Upper lobe of right lung (tissue), 1 donor: Measurements from ENCODE around the gene FCHSD2. TPM values are rescaled to one million over a fixed set of nuclear protein-coding genes. Genes with fewer than 3 reads are reported as not detected.
A peak's percentile ranks its signal among the peaks of the same experiment; 100 is the strongest.
"Not testable (repeated sequence)": the region's sequence is repeated elsewhere in the genome, so short reads cannot be mapped to it uniquely, and the experiment has no call there.

Source experiments
- ATAC-seq: fragments of 200-7000 bp; cut with Tn5 transposase; one replicate; pipeline ENCODE4 v1.9.1; 2020; ENCODE audit warnings: mild to moderate bottlenecking, moderate library complexity
- DNase-seq: peaks from one replicate; pipeline ENCODE4 v3.0.0-alpha.2; 2020
- H3K27ac ChIP-seq: fragments of 200-600 bp; one replicate; pipeline ENCODE4 v1.8.0; 2022
- H3K27me3 ChIP-seq: fragments of 200-600 bp; one replicate; pipeline ENCODE4 v1.8.0; 2022; ENCODE audit warnings: mild to moderate bottlenecking
- H3K36me3 ChIP-seq: fragments of 200-600 bp; one replicate; pipeline ENCODE4 v1.8.0; 2022
- H3K4me1 ChIP-seq: fragments of 200-600 bp; one replicate; pipeline ENCODE4 v1.8.0; 2022
- H3K4me3 ChIP-seq: fragments of 200-600 bp; one replicate; pipeline ENCODE4 v1.8.0; 2022; ENCODE audit warnings: mild to moderate bottlenecking
- H3K9me3 ChIP-seq: fragments of 200-600 bp; one replicate; pipeline ENCODE4 v1.8.0; 2022
- intact Hi-C: fragments of 100-400 bp; cut with DNase I; formaldehyde crosslinking; loops from one replicate; pipeline ENCODE4 v1.11.0; 2022
- total RNA-seq: library from RNA; stranded (reverse); fragmentation: NEBNext Ultra II Directional; extraction: Animal tissue kit (Norgen Biotek cat#: 25700); gene quantifications from one replicate; pipeline ENCODE4 v1.2.1, GENCODE V29; 2021
- TF ChIP-seq, protein P1 (sequence below): fragments of 200-600 bp; IDR thresholded peaks from one replicate; pipeline ENCODE4 v1.8.0; 2022; ENCODE audit warnings: antibody characterized with exemption
- donor health status: DM: no; HTN: yes; CAD: no; lungs with severe emphysema.

The FCHSD2 gene
- total RNA-seq, 1 donor from 2014 or later: 71.2 TPM

DNA sequence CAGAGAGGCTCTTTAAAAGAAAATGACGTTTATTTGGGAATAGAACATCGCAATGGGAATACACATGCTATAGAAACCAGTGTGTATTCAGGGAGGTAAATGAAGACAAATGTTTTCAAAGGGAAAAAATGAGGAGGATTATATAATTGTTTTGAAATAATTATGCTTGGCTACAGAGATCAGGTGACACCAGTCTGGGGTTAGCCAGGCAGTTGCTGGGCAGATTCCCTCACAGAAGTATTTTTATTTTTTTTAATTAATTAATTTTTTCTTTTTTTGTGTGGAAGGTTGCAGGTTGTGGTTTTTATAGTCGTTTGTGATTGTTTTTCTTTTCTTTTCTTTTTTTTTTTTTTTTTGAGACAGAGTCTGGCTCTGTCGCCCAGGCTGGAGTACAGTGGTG, 342.7 kb downstream of the FCHSD2 start:
- intact Hi-C loops: no loop called here
- H3K36me3 ChIP-seq: no peaks in the 10 kb centered on the region
- no peak overlapping the region for H3K4me3 ChIP-seq
- DNase-seq (no peak), ATAC-seq (no peak)
- H3K4me1 ChIP-seq: peaks cover 3% of the 10 kb centered on the region
- H3K9me3 ChIP-seq: no peaks in the 10 kb centered on the region
- TF ChIP-seq, protein P1, sequence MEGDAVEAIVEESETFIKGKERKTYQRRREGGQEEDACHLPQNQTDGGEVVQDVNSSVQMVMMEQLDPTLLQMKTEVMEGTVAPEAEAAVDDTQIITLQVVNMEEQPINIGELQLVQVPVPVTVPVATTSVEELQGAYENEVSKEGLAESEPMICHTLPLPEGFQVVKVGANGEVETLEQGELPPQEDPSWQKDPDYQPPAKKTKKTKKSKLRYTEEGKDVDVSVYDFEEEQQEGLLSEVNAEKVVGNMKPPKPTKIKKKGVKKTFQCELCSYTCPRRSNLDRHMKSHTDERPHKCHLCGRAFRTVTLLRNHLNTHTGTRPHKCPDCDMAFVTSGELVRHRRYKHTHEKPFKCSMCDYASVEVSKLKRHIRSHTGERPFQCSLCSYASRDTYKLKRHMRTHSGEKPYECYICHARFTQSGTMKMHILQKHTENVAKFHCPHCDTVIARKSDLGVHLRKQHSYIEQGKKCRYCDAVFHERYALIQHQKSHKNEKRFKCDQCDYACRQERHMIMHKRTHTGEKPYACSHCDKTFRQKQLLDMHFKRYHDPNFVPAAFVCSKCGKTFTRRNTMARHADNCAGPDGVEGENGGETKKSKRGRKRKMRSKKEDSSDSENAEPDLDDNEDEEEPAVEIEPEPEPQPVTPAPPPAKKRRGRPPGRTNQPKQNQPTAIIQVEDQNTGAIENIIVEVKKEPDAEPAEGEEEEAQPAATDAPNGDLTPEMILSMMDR: no peak
- no peaks in the 10 kb centered on the region for H3K27me3 ChIP-seq
- H3K27ac ChIP-seq: no peak overlapping the region

DNA sequence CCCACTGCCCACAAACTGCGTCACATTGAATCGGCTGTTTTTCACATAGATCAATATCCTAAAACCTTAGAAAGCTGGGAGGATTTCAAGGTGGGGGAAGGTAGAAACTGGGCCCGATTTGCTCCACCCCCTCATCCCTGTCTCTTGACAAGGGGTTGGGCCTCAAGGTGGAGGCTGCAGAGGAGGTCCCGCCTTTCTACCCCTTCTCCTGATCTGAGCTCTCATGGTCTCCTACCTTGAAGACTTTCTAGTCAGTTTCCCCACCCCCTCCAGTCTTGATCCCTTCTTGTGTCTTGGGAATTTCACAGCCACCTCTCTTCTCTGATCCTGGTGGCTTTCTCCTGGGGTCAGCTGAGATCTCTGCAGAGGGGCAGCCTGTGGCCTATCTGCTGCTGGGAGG, 343.8 kb downstream of the FCHSD2 start:
- Histone ChIP-seq H3K4me1 (peaks cover 7% of the 10 kb centered on the region), H3K4me3 (no peak overlapping the region), H3K27me3 (no peaks in the 10 kb centered on the region), H3K36me3 (no peaks in the 10 kb centered on the region), H3K9me3 (no peaks in the 10 kb centered on the region), H3K27ac (no peak overlapping the region)
- ATAC-seq (no peak), DNase-seq (no peak)
- TF ChIP-seq, protein P1: no peak
- intact Hi-C loops: no loop called here

DNA sequence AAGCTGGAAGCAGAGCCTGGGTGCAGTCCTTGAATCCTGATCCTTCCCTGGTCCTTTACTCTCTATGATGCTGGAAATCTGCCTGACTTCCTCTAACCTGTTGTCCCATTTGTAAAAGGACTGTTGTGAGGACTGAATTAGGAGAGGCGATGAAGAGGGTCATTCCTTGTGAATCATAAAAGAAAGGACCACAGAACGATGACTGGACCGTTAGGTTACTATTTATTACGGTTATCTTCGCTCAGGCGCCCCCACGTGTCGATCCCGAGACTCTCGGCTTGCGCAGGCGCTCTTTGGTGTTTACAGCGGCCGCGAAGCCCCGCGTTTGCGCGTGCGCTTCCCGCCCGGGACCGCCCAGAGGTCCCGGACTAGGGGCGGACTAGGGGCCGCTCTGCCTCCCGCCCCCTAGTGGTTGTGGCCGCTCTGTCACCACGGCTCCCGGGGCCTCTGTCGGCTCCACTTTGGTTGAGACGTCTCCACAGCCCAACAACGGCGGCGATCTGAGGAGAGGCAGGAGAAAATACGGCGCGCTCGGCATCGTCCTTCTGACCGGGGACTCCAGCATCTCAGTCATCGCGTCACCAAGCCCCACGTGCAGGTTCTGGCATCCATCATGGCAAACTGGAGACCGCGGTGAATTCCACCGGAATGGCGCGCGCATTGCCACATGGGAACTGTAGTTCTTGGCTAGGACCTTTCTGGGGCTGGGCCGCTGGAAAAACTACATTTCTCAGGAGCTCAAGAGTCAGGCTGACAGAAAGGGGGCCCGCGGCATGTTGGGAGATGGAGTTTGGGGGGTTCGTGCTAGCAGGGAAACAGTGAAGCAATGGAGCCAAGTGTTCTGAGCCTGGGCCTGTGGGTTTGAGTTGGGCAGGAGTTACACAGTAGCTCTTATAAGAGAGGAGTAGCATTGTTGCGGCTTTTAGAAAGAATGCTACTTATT, 348.4 kb downstream of the FCHSD2 start, which contains the start of gene STARD10:
STARD10 (minus strand) TSS at position 623 of the 943 bp plus-strand sequence. CDS start 12,866 bp downstream, outside the sequence.
- DNase-seq (peak; percentile 98), ATAC-seq (peak; percentile 97)
- TF ChIP-seq, protein P1: peak; percentile 95
- no peaks in the 10 kb centered on the region for H3K27me3 ChIP-seq
- H3K4me3 ChIP-seq: peak within 1 kb of the TSS; percentile 68
- intact Hi-C loops: loop anchor here (5.0 kb wide), 1 partner anchor 66 kb away; no protein-coding TSS in a partner anchor
- peak within 1 kb of the TSS; percentile 87 for H3K27ac ChIP-seq
- no peaks in the 10 kb centered on the region for H3K36me3 ChIP-seq
- peaks cover 28% of the 10 kb centered on the region for H3K4me1 ChIP-seq
- H3K9me3 ChIP-seq: no peaks in the 10 kb centered on the region

DNA sequence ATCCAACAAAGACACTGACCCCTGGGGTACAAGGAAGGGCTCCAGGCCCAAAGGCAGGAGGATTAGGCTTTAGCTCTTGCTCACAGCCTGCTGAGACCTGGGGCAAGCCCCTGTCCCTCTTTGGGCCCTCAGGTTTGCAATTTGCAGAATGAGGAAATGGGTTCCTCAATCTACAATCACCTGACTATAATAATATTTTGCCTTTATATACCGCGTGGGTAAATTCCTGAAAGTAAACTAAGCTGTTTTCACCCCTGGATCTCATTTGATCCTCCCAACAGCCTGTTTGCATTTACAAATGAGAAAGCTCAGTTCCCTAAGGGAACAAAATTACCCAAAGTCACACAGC, 349.1 kb downstream of the FCHSD2 start:
- H3K4me1 ChIP-seq: peaks cover 33% of the 10 kb centered on the region
- H3K27ac ChIP-seq: peak overlapping the region; percentile 87
- DNase-seq (no peak), ATAC-seq (no peak)
- no peaks in the 10 kb centered on the region for H3K9me3 ChIP-seq
- H3K4me3 ChIP-seq: peak overlapping the region; percentile 68
- TF ChIP-seq, protein P1: no peak
- no peaks in the 10 kb centered on the region for H3K36me3 ChIP-seq
- H3K27me3 ChIP-seq: no peaks in the 10 kb centered on the region
- intact Hi-C loops: loop anchor here (5.0 kb wide), 1 partner anchor 66 kb away; no protein-coding TSS in a partner anchor

DNA sequence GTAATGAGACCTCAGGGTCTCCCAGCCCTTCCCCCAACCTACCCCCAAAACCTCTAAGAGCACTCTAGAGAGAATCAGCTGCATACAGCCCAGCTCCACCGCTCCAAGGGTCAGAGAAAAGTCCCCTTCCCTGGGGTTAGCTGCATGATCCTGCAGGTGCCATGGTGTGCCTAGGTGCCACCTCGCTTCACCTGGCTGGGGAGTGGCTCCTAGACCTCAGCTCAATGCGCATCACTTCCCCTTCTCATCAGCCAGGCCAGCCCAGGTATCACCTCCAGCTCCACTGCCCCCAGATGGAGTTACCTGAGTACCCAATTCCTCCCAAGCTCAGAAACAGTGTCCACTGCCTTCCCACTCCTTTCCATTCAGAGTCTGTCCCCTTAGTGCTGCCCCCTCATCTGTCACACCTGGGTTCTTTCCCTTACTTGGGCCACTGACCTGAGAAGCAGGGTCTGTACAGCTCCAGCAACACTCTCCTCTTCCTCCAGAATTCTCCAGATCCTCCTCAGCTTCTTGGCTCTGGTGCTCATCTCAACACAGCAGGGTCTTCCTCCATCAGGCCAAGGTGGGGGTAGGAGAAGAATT, 349.6 kb downstream of the FCHSD2 start:
- Histone ChIP-seq H3K4me1 (peaks cover 35% of the 10 kb centered on the region), H3K27me3 (no peaks in the 10 kb centered on the region), H3K36me3 (no peaks in the 10 kb centered on the region), H3K9me3 (no peaks in the 10 kb centered on the region), H3K27ac (peak overlapping the region; percentile 87), H3K4me3 (no peak overlapping the region)
- intact Hi-C loops: loop anchor here (5.0 kb wide), 1 partner anchor 65 kb away; no protein-coding TSS in a partner anchor
- TF ChIP-seq, protein P1: no peak
- no peak for DNase-seq
- no peak for ATAC-seq

DNA sequence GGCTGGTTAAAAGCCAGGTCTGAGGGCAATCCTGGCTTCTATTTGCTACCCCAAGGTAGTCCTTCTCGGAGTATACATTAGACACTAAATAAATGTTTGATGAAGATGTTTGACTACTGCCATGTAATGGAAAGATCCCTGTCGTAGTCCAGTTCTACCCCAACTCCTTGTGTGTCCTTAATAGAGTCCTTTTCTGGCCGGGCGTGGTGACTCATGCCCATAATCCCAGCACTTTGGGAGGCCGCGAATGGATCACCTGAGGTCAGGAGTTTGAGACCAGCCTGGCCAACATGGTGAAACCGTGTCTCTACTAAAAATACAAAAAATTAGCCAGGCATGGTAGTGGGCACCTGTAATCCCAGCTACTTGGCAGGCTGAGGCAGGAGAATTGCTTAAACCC, 350.9 kb downstream of the FCHSD2 start:
- H3K9me3 ChIP-seq, H3K27me3 ChIP-seq, H3K27ac ChIP-seq, DNase-seq, ATAC-seq, H3K4me3 ChIP-seq, H3K36me3 ChIP-seq: not testable (repeated sequence)
- H3K4me1 ChIP-seq: peaks cover 42% of the 10 kb centered on the region
- intact Hi-C loops: loop anchor here (5.0 kb wide), 1 partner anchor 64 kb away; no protein-coding TSS in a partner anchor
